Natural killer cell (primary cell): ENCODE results near the gene MCF2L. TPM values are rescaled to one million over a fixed set of nuclear protein-coding genes. Genes with fewer than 3 reads are reported as not detected.

Source experiments
- ATAC-seq, 3 donors: fragments of 150-1000 bp in 2 of 3; fragments of 200-7000 bp in 1 of 3; cut with Tn5 transposase; 1 replicate in 1 of 3; 2 replicates in 2 of 3; pipeline ENCODE4 v1.10.0; 2021; ENCODE audit warnings: mild to moderate bottlenecking in 2 of 3, moderate library complexity in 2 of 3
- DNase-seq, 2 donors: peaks; one replicate each; pipeline versions ENCODE4 v3.0.0 to v3.0.0-alpha.2; 2013 to 2021; ENCODE audit warnings: mixed read lengths in 1 of 2
- H3K27ac ChIP-seq: one replicate; pipeline ENCODE4 v1.5.1; 2013; ENCODE audit warnings: mild to moderate bottlenecking, low read length
- H3K27me3 ChIP-seq: one replicate; pipeline ENCODE4 v1.6.1; 2013; ENCODE audit warnings: low read length; ENCODE audit not compliant: control insufficient read depth, insufficient read depth
- H3K36me3 ChIP-seq: one replicate; pipeline ENCODE4 v1.6.1; 2013; ENCODE audit warnings: low read length; ENCODE audit not compliant: control insufficient read depth, insufficient read depth
- H3K4me1 ChIP-seq: one replicate; pipeline ENCODE4 v1.6.1; 2013; ENCODE audit warnings: low read length; ENCODE audit not compliant: control insufficient read depth, insufficient read depth
- H3K4me3 ChIP-seq: one replicate; pipeline ENCODE4 v1.5.1; 2013; ENCODE audit warnings: low read length
- H3K9me3 ChIP-seq: one replicate; pipeline ENCODE4 v1.6.1; 2013; ENCODE audit warnings: low read length; ENCODE audit not compliant: control insufficient read depth, insufficient read depth
- H3K27ac Mint-ChIP-seq, 2 donors: one replicate each; pipeline ENCODE4 v1.8.0; 2022; ENCODE audit warnings: mild to moderate bottlenecking in 2 of 2, mixed read lengths in 2 of 2, moderate library complexity in 1 of 2
- H3K27me3 Mint-ChIP-seq, 2 donors: one replicate each; pipeline ENCODE4 v1.8.0; 2022; ENCODE audit warnings: low read depth in 2 of 2, mixed read lengths in 2 of 2
- H3K36me3 Mint-ChIP-seq: one replicate; pipeline ENCODE4 v1.8.0; 2022; ENCODE audit warnings: mixed read lengths
- H3K4me1 Mint-ChIP-seq, 2 donors: one replicate each; pipeline ENCODE4 v1.8.0; 2022; ENCODE audit warnings: mixed read lengths in 2 of 2
- H3K4me3 Mint-ChIP-seq: one replicate; pipeline ENCODE4 v1.8.0; 2022; ENCODE audit warnings: mild to moderate bottlenecking, moderate library complexity, mixed read lengths
- H3K9me3 Mint-ChIP-seq, 2 donors: one replicate each; pipeline ENCODE4 v1.8.0; 2022; ENCODE audit warnings: mixed read lengths in 2 of 2
- WGBS: methylation state at CpG from one replicate; pipeline ENCODE4 v1.1.7; 2013; ENCODE audit warnings: missing lambda C conversion rate; ENCODE audit not compliant: insufficient coverage; 5-methylcytosine and 5-hydroxymethylcytosine counted together
- intact Hi-C: fragments of 100-400 bp; cut with micrococcal nuclease; formaldehyde crosslinking; loops from one replicate; pipeline ENCODE4 v1.14.2; 2022
- total RNA-seq, 4 donors: library from RNA; stranded (reverse); fragments of 120-200 nt in 1 of 4; gene quantifications; one replicate each; pipeline versions ENCODE4 v1.2.3 to v1.2.4, GENCODE V29; 2013 to 2022
- TF ChIP-seq, protein P1 (sequence below): fragments of 200-600 bp; IDR thresholded peaks from one replicate; pipeline ENCODE4 v1.8.0; 2022; ENCODE audit warnings: antibody characterized with exemption

Gene MCF2L
- total RNA-seq, 3 donors from 2014 or later (not counting 1 experiment from before 2014, with no cell fraction given) = 1.7 to 3.0 (median 3.0) TPM

- no peaks in the 10 kb centered on the region for H3K9me3 ChIP-seq
- peaks cover 6% of the 10 kb centered on the region for H3K36me3 Mint-ChIP-seq
- peaks cover 10% of the 10 kb centered on the region for H3K4me1 ChIP-seq
- DNase-seq = no peak
- intact Hi-C loops = no loop called here
- H3K4me3 Mint-ChIP-seq = no peak overlapping the region
- WGBS = 6% methylated on average over 21 of the region's 21 CpGs
- TF ChIP-seq, protein P1, sequence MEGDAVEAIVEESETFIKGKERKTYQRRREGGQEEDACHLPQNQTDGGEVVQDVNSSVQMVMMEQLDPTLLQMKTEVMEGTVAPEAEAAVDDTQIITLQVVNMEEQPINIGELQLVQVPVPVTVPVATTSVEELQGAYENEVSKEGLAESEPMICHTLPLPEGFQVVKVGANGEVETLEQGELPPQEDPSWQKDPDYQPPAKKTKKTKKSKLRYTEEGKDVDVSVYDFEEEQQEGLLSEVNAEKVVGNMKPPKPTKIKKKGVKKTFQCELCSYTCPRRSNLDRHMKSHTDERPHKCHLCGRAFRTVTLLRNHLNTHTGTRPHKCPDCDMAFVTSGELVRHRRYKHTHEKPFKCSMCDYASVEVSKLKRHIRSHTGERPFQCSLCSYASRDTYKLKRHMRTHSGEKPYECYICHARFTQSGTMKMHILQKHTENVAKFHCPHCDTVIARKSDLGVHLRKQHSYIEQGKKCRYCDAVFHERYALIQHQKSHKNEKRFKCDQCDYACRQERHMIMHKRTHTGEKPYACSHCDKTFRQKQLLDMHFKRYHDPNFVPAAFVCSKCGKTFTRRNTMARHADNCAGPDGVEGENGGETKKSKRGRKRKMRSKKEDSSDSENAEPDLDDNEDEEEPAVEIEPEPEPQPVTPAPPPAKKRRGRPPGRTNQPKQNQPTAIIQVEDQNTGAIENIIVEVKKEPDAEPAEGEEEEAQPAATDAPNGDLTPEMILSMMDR = no peak
- H3K9me3 Mint-ChIP-seq = no peaks in the 10 kb centered on the region
- no peak for ATAC-seq
- H3K27ac ChIP-seq = no peak overlapping the region
- no peak overlapping the region for H3K27ac Mint-ChIP-seq
- H3K4me1 Mint-ChIP-seq = peaks cover 13% of the 10 kb centered on the region in 2 donors
- no peak overlapping the region for H3K4me3 ChIP-seq
- peaks cover 8% of the 10 kb centered on the region for H3K27me3 ChIP-seq
- peaks cover 21 to 44% of the 10 kb centered on the region in 2 donors for H3K27me3 Mint-ChIP-seq
- no peaks in the 10 kb centered on the region for H3K36me3 ChIP-seq
Observed at GRCh38 chr13:112928972-112929782, 39.8 kb upstream of the MCF2L start.

- Histone ChIP-seq H3K27ac (no peak overlapping the region), H3K4me3 (no peak overlapping the region), H3K9me3 (no peaks in the 10 kb centered on the region), H3K4me1 (peaks cover 10% of the 10 kb centered on the region), H3K36me3 (no peaks in the 10 kb centered on the region), H3K27me3 (peaks cover 8% of the 10 kb centered on the region)
- no peak overlapping the region for H3K27ac Mint-ChIP-seq
- H3K9me3 Mint-ChIP-seq = no peaks in the 10 kb centered on the region
- 11% methylated on average over 8 of the region's 8 CpGs for WGBS
- DNase-seq (no peak), ATAC-seq (no peak)
- intact Hi-C loops = no loop called here
- peaks cover 21 to 44% of the 10 kb centered on the region in 2 donors for H3K27me3 Mint-ChIP-seq
- TF ChIP-seq, protein P1 = no peak
- peaks cover 6% of the 10 kb centered on the region for H3K36me3 Mint-ChIP-seq
- no peak overlapping the region for H3K4me3 Mint-ChIP-seq
- peaks cover 13% of the 10 kb centered on the region in 2 donors for H3K4me1 Mint-ChIP-seq
Observed at GRCh38 chr13:112929783-112930055, 39.3 kb upstream of the MCF2L start.

DNA sequence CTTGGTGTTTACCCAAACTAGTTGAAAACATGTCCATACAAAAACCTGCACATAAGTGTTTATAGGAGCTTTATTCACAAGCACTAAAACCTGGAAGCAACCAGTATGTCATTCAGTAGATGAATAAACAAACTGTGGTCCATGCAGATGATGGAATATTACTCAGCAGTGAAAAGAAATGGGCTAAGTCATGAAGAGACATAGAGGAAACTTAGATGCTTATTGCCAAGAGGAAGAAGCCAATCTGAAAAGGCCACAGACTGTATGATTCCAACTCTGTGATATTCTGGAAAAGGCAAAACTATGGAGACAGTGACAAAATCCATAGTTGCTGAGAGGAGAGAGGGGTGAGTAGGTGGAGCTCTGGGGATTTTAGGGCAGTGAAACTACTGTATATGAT lies 38.8 kb upstream of the MCF2L start:
- H3K36me3 Mint-ChIP-seq = peaks cover 6% of the 10 kb centered on the region
- H3K9me3 Mint-ChIP-seq = no peaks in the 10 kb centered on the region
- no peak overlapping the region for H3K4me3 ChIP-seq
- no peaks in the 10 kb centered on the region for H3K9me3 ChIP-seq
- peaks cover 21 to 44% of the 10 kb centered on the region in 2 donors for H3K27me3 Mint-ChIP-seq
- no peak overlapping the region for H3K27ac ChIP-seq
- H3K4me1 ChIP-seq = peaks cover 10% of the 10 kb centered on the region
- TF ChIP-seq, protein P1 = no peak
- DNase-seq (no peak), ATAC-seq (no peak)
- no peaks in the 10 kb centered on the region for H3K36me3 ChIP-seq
- no peak overlapping the region for H3K27ac Mint-ChIP-seq
- peaks cover 13% of the 10 kb centered on the region in 2 donors for H3K4me1 Mint-ChIP-seq
- no peak overlapping the region for H3K4me3 Mint-ChIP-seq
- H3K27me3 ChIP-seq = peaks cover 8% of the 10 kb centered on the region
- intact Hi-C loops = no loop called here
